Measurements from ENCODE around the gene MIEF2.

The MIEF2 gene

GRCh38 chr17:18256776-18257175 lies 3.7 kb upstream of the MIEF2 start:
- DNase-seq (ENCODE audit: low read depth in 2 of 2), result no peak

- DNase-seq (ENCODE audit: low read depth in 2 of 2), result peak; percentile 14 to 23
Observed at GRCh38 chr17:18257268-18257981, 3.0 kb upstream of the MIEF2 start.

GRCh38 chr17:18257982-18258355 lies 2.5 kb upstream of the MIEF2 start:
- DNase-seq (ENCODE audit: low read depth in 2 of 2), result peak; percentile 32 to 55

- DNase-seq (ENCODE audit: low read depth in 2 of 2), result peak; percentile 28 to 44
Observed at GRCh38 chr17:18258356-18259038, 2.0 kb upstream of the MIEF2 start, which contains the start of gene FLII. FLII (minus strand) TSS chr17:18258738; CDS start chr17:18258690, 48 bp downstream.

- no peak for DNase-seq (ENCODE audit: low read depth in 2 of 2)
Observed at GRCh38 chr17:18259621-18260331, 686 bp upstream of the MIEF2 start.

GRCh38 chr17:18261146-18261515 lies 669 bp downstream of the MIEF2 start:
- DNase-seq (ENCODE audit: low read depth in 2 of 2), result peak; percentile 27 to 41

GRCh38 chr17:18261659-18262058 lies 1.2 kb downstream of the MIEF2 start:
- no peak for DNase-seq (ENCODE audit: low read depth in 2 of 2)

- no peak for DNase-seq (ENCODE audit: low read depth in 2 of 2)
Observed at GRCh38 chr17:18262111-18262510, 1.6 kb downstream of the MIEF2 start.

- DNase-seq (ENCODE audit: low read depth in 2 of 2), result no peak
Observed at GRCh38 chr17:18262641-18263040, 2.2 kb downstream of the MIEF2 start.

- DNase-seq (ENCODE audit: low read depth in 2 of 2), result no peak
Observed at GRCh38 chr17:18263885-18264682, 3.6 kb downstream of the MIEF2 start.

GRCh38 chr17:18267366-18267765 lies 6.9 kb downstream of the MIEF2 start:
- no peak for DNase-seq (ENCODE audit: low read depth in 2 of 2)

GRCh38 chr17:18267927-18268711 lies 7.7 kb downstream of the MIEF2 start:
- DNase-seq (ENCODE audit: low read depth in 2 of 2), result no peak

GRCh38 chr17:18270046-18270931 lies 9.8 kb downstream of the MIEF2 start:
- no peak for DNase-seq (ENCODE audit: low read depth in 2 of 2)

- DNase-seq (ENCODE audit: low read depth in 2 of 2), result no peak
Observed at GRCh38 chr17:18277076-18277475, 16.6 kb downstream of the MIEF2 start.

GRCh38 chr17:18278867-18279266 lies 18.4 kb downstream of the MIEF2 start:
- no peak for DNase-seq (ENCODE audit: low read depth in 2 of 2)

- DNase-seq (ENCODE audit: low read depth in 2 of 2), result no peak
Observed at GRCh38 chr17:18280249-18280648, 19.8 kb downstream of the MIEF2 start.

- no peak for DNase-seq (ENCODE audit: low read depth in 2 of 2)
Observed at GRCh38 chr17:18280766-18281371, 20.4 kb downstream of the MIEF2 start.

- DNase-seq (ENCODE audit: low read depth in 2 of 2), result no peak
Observed at GRCh38 chr17:18281788-18282187, 21.3 kb downstream of the MIEF2 start.

- DNase-seq (ENCODE audit: low read depth in 2 of 2), result no peak
Observed at GRCh38 chr17:18285296-18285695, 24.8 kb downstream of the MIEF2 start.

Measured in stimulated activated CD8-positive, alpha-beta memory T cell treated with anti-CD3 and anti-CD28 coated beads, Interleukin-2, amount 100 ng/mL, for 48 hours (primary cell).